Fibroblast of pulmonary artery (primary cell): ENCODE measurements around the gene PNPLA7.

Source experiments
- DNase-seq: peaks from one replicate; pipeline ENCODE4 v3.0.0-alpha.2; 2010; ENCODE audit warnings: low read depth
- H3K4me3 ChIP-seq: replicated peaks from 2 replicates; pipeline ENCODE4 v1.5.1; 2011; ENCODE audit warnings: low read depth, mild to moderate bottlenecking, control low read depth, low read length, moderate library complexity
- TF ChIP-seq, protein P1 (sequence below): IDR thresholded peaks from 2 replicates; pipeline ENCODE4 v1.5.1; 2011; ENCODE audit warnings: mild to moderate bottlenecking, control low read depth, low read length, inconsistent platforms; ENCODE audit errors: missing control alignments

The PNPLA7 gene

DNA sequence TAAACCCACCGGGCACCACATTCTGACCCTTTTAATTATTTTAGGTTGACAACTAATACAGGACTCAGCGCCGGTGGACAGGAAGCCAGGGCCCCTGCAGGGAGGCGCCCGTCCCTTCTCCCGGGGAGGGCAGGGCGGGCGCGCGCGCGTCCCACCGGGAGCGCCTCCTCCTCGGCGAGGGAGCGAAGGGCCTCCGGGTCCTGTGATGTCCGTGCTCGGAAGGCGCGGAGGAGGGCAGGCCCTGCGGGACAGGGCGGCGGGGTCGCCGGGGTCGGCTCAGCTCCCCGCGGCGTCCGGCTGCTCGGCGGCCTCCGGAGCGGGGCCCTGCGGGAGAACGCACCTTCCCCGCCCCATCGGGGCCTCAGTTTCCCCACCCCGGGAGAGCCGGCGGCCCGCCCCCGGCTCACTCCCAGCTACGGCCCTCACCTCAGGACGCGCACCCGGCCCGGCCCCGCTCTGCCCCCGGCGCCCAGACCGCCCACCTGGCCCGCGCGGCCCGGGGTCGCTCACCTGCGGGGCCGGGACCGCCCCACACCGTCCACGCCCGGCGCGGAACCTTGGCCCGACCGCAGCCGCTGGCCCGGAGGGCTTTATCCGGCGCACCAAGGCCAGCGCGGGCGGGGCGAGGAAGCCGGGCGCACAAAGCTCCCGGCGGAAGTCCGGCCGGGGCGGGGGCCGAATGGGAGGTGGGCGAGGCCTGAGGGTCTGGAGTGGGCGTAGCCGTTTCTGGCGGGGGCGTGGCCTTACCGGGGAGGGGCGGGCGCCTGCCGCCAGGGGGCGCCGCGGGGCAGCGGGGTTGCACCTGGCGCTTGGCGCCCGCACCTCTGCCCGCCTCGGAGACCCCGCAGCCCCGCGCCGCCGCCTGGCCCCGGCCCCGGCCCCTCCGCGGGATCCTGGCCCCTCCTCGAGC lies 127.3 kb downstream of the PNPLA7 start, which contains the start of the genes EXD3 and NOXA1:
Gene EXD3 (minus strand): TSS at position 559 of the 910 bp plus-strand sequence. CDS start 27,805 bp downstream, outside the sequence.
Gene NOXA1 (plus strand): TSS at position 790 of the 910 bp plus-strand sequence. CDS start 137 bp downstream, outside the sequence.
- peak; percentile 94 for DNase-seq
- TF ChIP-seq, protein P1, sequence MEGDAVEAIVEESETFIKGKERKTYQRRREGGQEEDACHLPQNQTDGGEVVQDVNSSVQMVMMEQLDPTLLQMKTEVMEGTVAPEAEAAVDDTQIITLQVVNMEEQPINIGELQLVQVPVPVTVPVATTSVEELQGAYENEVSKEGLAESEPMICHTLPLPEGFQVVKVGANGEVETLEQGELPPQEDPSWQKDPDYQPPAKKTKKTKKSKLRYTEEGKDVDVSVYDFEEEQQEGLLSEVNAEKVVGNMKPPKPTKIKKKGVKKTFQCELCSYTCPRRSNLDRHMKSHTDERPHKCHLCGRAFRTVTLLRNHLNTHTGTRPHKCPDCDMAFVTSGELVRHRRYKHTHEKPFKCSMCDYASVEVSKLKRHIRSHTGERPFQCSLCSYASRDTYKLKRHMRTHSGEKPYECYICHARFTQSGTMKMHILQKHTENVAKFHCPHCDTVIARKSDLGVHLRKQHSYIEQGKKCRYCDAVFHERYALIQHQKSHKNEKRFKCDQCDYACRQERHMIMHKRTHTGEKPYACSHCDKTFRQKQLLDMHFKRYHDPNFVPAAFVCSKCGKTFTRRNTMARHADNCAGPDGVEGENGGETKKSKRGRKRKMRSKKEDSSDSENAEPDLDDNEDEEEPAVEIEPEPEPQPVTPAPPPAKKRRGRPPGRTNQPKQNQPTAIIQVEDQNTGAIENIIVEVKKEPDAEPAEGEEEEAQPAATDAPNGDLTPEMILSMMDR: peak; percentile 20
- peak within 1 kb of the TSS; percentile 80 for H3K4me3 ChIP-seq

GRCh38 chr9:137421838-137422603 lies 128.2 kb downstream of the PNPLA7 start:
- H3K4me3 ChIP-seq: peak overlapping the region; percentile 80
- TF ChIP-seq, protein P1: no peak
- DNase-seq: no peak

DNA sequence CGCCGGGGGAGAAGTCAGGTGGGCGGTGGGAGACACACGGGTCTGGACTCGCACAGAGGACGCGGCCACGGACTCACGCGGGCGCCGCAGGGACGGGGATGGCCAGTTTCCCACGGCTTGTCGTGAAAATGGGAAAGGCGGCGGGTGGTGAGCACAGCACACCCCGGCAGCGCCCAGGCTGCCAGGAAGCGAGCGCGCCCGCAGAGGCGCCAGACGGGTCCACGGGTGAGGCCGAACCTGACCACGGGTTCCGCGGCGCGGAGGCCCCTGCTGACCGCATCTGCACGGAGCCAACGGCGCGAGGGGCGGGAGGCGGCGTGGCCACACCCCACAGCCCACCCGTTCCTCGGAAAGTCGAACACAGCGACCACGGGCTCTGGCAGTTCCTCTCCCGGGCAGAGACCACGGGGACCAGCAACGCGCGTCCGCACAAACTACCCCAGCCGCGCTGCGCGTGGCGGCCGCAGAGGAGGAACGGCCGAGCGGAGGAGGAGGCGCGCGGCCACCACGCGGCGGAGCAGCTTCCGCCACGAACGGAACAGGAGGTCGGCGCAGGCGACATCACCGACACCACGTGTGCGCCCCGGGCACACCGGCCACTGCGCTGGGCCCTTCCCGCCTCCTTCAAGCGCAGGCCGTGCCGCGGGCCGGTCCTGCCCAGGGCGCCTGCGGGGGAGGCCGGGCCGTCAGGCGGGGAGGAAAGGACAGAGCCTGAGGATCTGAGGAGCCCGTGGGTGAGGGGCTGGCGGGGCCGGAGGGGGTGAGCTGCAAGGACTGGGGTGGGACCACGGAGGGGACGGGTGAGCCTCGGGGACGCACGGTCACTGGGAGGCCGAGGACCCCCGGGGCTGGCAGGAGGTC lies 132.8 kb downstream of the PNPLA7 start:
- TF ChIP-seq, protein P1: no peak
- no peak overlapping the region for H3K4me3 ChIP-seq
- DNase-seq: no peak

GRCh38 chr9:137416563-137417151 lies 133.5 kb downstream of the PNPLA7 start:
- no peak for DNase-seq
- TF ChIP-seq, protein P1: no peak
- H3K4me3 ChIP-seq: no peak overlapping the region

DNA sequence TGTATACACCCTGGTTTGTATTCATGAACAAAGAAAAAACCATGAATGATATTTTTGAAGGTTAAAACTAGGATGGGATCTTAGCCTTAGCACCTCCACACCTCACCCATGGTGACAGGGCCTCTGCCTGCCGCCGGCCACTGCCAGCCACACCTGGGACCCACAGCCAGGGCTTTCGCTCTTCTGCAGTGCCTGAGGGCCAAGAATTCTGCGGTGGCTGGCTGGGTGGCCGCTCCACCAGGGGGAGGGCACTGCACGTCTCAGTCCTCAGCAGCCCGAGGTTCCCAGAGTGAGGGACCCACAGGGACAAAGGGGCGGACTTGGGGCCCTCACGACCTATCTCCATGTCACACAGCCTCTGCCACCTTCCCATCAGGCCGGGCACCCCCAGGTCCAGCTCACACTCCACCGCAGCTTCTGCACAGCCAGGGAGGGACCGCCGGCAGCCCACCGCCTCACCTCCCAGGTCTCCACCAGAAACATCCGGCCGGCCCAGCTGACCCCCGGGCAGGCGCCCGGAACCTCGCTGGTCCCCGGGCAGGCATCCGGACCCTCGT lies 134.1 kb downstream of the PNPLA7 start:
- H3K4me3 ChIP-seq: no peak overlapping the region
- no peak for DNase-seq
- TF ChIP-seq, protein P1: no peak

DNA sequence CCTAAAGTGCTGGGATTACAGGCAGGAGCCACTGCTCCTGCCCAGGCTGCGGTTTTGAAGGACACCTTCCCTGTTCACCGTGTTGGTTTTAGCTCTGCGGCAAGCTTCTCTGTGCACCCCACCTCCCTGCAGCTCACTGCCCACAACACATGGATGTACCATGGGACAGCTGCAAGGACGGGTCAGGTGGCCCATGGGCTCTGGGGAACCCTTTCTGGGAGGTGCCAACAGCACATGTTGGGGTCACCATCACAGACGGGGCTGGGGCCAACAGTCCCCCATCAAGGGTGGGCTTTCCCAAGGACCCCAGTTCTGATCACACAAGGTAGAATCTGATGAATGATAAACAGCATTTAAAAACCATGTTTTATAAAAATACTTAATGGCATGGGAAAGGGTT lies 134.8 kb downstream of the PNPLA7 start:
- TF ChIP-seq, protein P1: no peak
- no peak for DNase-seq

More for the DNA sequence above, 134.8 kb downstream of the PNPLA7 start:
- H3K4me3 ChIP-seq: no peak overlapping the region
